HCT116 (cell line): ENCODE data around the gene MICU2. TPM values are rescaled to one million over a fixed set of nuclear protein-coding genes. Genes with fewer than 3 reads are reported as not detected.

ENCODE experiments used
- ATAC-seq: fragments of 200-7000 bp; cut with Tn5 transposase; 2 replicates; pipeline ENCODE4 v1.9.1; 2020; ENCODE audit warnings: mild to moderate bottlenecking, moderate library complexity
- BruUV-seq: library from RNA; stranded (reverse); fragments of 400-500 nt; replicated peaks from 2 replicates; lab custom pipeline; 2021; lab: Mats Ljungman, UMichigan
- CTCF ChIA-PET: fragments of 300-600 bp; sonication (Branson Sonifier 250); formaldehyde crosslinking; loops from one replicate; lab custom pipeline; 2021; ENCODE audit warnings: antibody characterized with exemption; lab: Charles Lee
- POLR2A ChIA-PET: fragments of 300-600, 350-600 bp; sonication (Branson Sonifier 250); formaldehyde crosslinking; loops from one replicate; lab custom pipeline; 2021; ENCODE audit warnings: antibody characterized with exemption; lab: Charles Lee
- RAD21 ChIA-PET, 2 experiments: fragments of 300-600 bp; sonication (Branson Sonifier 250); formaldehyde crosslinking; loops; one replicate each; lab custom pipeline; 2023; ENCODE audit warnings: low total read pairs in 2 of 2; ENCODE audit not compliant: uncharacterized antibody in 2 of 2, unreplicated experiment in 2 of 2, low non-redundant PET in 1 of 2; lab: Charles Lee
- DNase-seq: peaks from one replicate; pipeline ENCODE4 v3.0.0-alpha.2; 2010; ENCODE audit warnings: low read depth, low spot score
- H2AFZ ChIP-seq: fragments of 200-600 bp; shearing (Covaris generic), sonication (generic); 2 replicates; pipeline ENCODE4 v1.6.1; 2017; ENCODE audit warnings: low read depth, mixed run types, mixed read lengths, antibody characterized with exemption, low read length; ENCODE audit not compliant: poor library complexity, severe bottlenecking
- H3K27ac ChIP-seq: 2 replicates; pipeline ENCODE4 v1.5.1; 2012; ENCODE audit warnings: low read depth, low read length
- H3K27me3 ChIP-seq: fragments of 200-600 bp; sonication (generic); 2 replicates; pipeline ENCODE4 v1.6.1; 2016; ENCODE audit warnings: mixed run types, low read length, mixed read lengths; ENCODE audit not compliant: insufficient read depth
- H3K36me3 ChIP-seq, 2 experiments: fragments of 200-500 bp in 1 of 2; fragments of 200-600 bp in 1 of 2; sonication (Bioruptor generic) in 1 of 2; sonication (generic) in 1 of 2; 2 replicates each; pipeline versions ENCODE4 v1.5.1 to v1.6.1; 2014 to 2016; ENCODE audit warnings: low read length in 2 of 2, inconsistent platforms in 1 of 2, mixed read lengths in 1 of 2, mixed run types in 1 of 2; ENCODE audit not compliant: insufficient read depth in 2 of 2, control insufficient read depth in 1 of 2
- H3K4me1 ChIP-seq, 2 experiments: fragments of 200-600 bp in 1 of 2; sonication (generic) in 1 of 2; 2 replicates each; pipeline versions ENCODE4 v1.5.1 to v1.6.1; 2012 to 2017; ENCODE audit warnings: low read length in 2 of 2, inconsistent platforms in 1 of 2, mild to moderate bottlenecking in 1 of 2, mixed read lengths in 1 of 2, mixed run types in 1 of 2, moderate library complexity in 1 of 2; ENCODE audit not compliant: insufficient read depth in 2 of 2, control insufficient read depth in 1 of 2
- H3K4me2 ChIP-seq: fragments of 200-600 bp; sonication (generic); 2 replicates; pipeline ENCODE4 v1.6.1; 2017; ENCODE audit warnings: mixed run types, low read length, mixed read lengths
- H3K4me3 ChIP-seq, 2 experiments: fragments of 200-600 bp in 1 of 2; sonication (generic) in 1 of 2; replicated peaks in 1 of 2; 2 replicates each; pipeline ENCODE4 v1.5.1; 2011 to 2016; ENCODE audit warnings: low read length in 2 of 2, control low read depth in 1 of 2, low read depth in 1 of 2, mild to moderate bottlenecking in 1 of 2, mixed read lengths in 1 of 2, mixed run types in 1 of 2
- H3K79me2 ChIP-seq: fragments of 200-600 bp; sonication (generic); 2 replicates; pipeline ENCODE4 v1.6.1; 2017; ENCODE audit warnings: mild to moderate bottlenecking, mixed run types, low read length, moderate library complexity, mixed read lengths; ENCODE audit not compliant: insufficient read depth
- H3K9ac ChIP-seq: fragments of 200-600 bp; sonication (generic); 2 replicates; pipeline ENCODE4 v1.6.1; 2016; ENCODE audit warnings: low read length, mixed read lengths
- H3K9me2 ChIP-seq: fragments of 200-600 bp; sonication (generic), shearing (Covaris generic); 2 replicates; pipeline ENCODE4 v1.6.1; 2017; ENCODE audit warnings: mixed run types, mild to moderate bottlenecking, moderate library complexity; ENCODE audit not compliant: insufficient read depth
- H3K9me3 ChIP-seq, 2 experiments: fragments of 200-500 bp in 1 of 2; fragments of 200-600 bp in 1 of 2; sonication (Bioruptor generic) in 1 of 2; sonication (generic) in 1 of 2; 2 replicates each; pipeline ENCODE4 v1.6.1; 2014 to 2017; ENCODE audit warnings: low read length in 2 of 2, mixed read lengths in 2 of 2, inconsistent platforms in 1 of 2, low read depth in 1 of 2, mild to moderate bottlenecking in 1 of 2, mixed run types in 1 of 2, moderate library complexity in 1 of 2; ENCODE audit not compliant: control insufficient read depth in 1 of 2, insufficient read depth in 1 of 2
- H4K20me1 ChIP-seq: fragments of 200-600 bp; sonication (generic), shearing (Covaris generic); 2 replicates; pipeline ENCODE4 v1.6.1; 2017; ENCODE audit warnings: mixed run types, mild to moderate bottlenecking, moderate library complexity; ENCODE audit not compliant: insufficient read depth
- CBX3 ChIP-seq: IDR thresholded peaks from 2 replicates; pipeline ENCODE4 v1.6.1; 2012; ENCODE audit warnings: low read depth
- CEBPB ChIP-seq: IDR thresholded peaks from 2 replicates; pipeline ENCODE4 v1.6.1; 2012; ENCODE audit warnings: low read depth
- ELF1 ChIP-seq: IDR thresholded peaks from 2 replicates; pipeline ENCODE4 v1.6.1; 2012; ENCODE audit warnings: low read depth, borderline replicate concordance
- EZH2 ChIP-seq: fragments of 200-600 bp; sonication (generic); IDR thresholded peaks from 2 replicates; pipeline ENCODE4 v1.6.1; 2017; ENCODE audit warnings: antibody characterized with exemption, mixed run types
- POLR2A ChIP-seq: IDR thresholded peaks from 2 replicates; pipeline ENCODE4 v1.7.0; 2011; ENCODE audit warnings: borderline replicate concordance; ENCODE audit not compliant: insufficient read depth, insufficient read length; ENCODE audit errors: extremely low read depth
- POLR2AphosphoS5 ChIP-seq: IDR thresholded peaks from 2 replicates; pipeline ENCODE4 v1.6.1; 2011; ENCODE audit warnings: mild to moderate bottlenecking, low read depth, low read length, moderate library complexity
- RAD21 ChIP-seq: IDR thresholded peaks from 2 replicates; pipeline ENCODE4 v1.6.1; 2012; ENCODE audit warnings: low read depth, mild to moderate bottlenecking
- SIN3A ChIP-seq: IDR thresholded peaks from 2 replicates; pipeline ENCODE4 v1.6.1; 2012; ENCODE audit warnings: low read depth
- SP1 ChIP-seq: IDR thresholded peaks from 2 replicates; pipeline ENCODE4 v1.6.1; 2012; ENCODE audit warnings: low read depth
- SRF ChIP-seq: IDR thresholded peaks from 2 replicates; pipeline ENCODE4 v1.6.1; 2012; ENCODE audit warnings: low read depth
- TCF7L2 ChIP-seq: IDR thresholded peaks from 2 replicates; pipeline ENCODE4 v1.7.0; 2011; ENCODE audit warnings: borderline replicate concordance, inconsistent platforms; ENCODE audit not compliant: insufficient read depth, insufficient read length; ENCODE audit errors: extremely low read depth
- YY1 ChIP-seq: IDR thresholded peaks from 2 replicates; pipeline ENCODE4 v1.6.1; 2011; ENCODE audit warnings: low read length, low read depth, moderate library complexity, mild to moderate bottlenecking; ENCODE audit not compliant: insufficient replicate concordance; ENCODE audit errors: extremely low read depth
- ZFX ChIP-seq: fragments of 450-650 bp; IDR thresholded peaks from 2 replicates; pipeline ENCODE4 v1.6.1; 2017
- ZNF274 ChIP-seq: fragments of 200-500 bp; sonication (Bioruptor generic); IDR thresholded peaks from 2 replicates; pipeline ENCODE4 v1.6.1; 2014; ENCODE audit warnings: mild to moderate bottlenecking, low read depth, low read length, inconsistent platforms
- intact Hi-C: fragments of 100-400 bp; cut with micrococcal nuclease; formaldehyde crosslinking; loops from 2 replicates; pipeline ENCODE4 v1.10.0; 2022
- total RNA-seq: library from RNA; stranded (reverse); gene quantifications from one replicate; pipeline ENCODE4 v1.2.1, GENCODE V29; 2021; ENCODE audit not compliant: unreplicated experiment
- TF ChIP-seq, protein P1 (sequence below), 3 experiments: fragments of 200-600 bp in 1 of 3; sonication (generic) in 1 of 3; IDR thresholded peaks in 2 of 3; conservative IDR thresholded peaks in 1 of 3; 2 replicates each; pipeline ENCODE4 v1.5.1; 2012 to 2017; ENCODE audit warnings: low read depth in 2 of 3, low read length in 2 of 3, antibody characterized with exemption in 1 of 3, borderline replicate concordance in 1 of 3, control low read depth in 1 of 3, mild to moderate bottlenecking in 1 of 3, mixed read lengths in 1 of 3, mixed run types in 1 of 3, moderate library complexity in 1 of 3; ENCODE audit not compliant: insufficient read depth in 1 of 3
- TF ChIP-seq, protein P2 (sequence below): IDR thresholded peaks from 2 replicates; pipeline ENCODE4 v1.6.1; 2012
- TF ChIP-seq, protein P3 (sequence below): IDR thresholded peaks from 2 replicates; pipeline ENCODE4 v1.6.1; 2012; ENCODE audit warnings: low read depth

The MICU2 gene
- total RNA-seq, 1 experiment from 2014 or later: 41.0 TPM

DNA sequence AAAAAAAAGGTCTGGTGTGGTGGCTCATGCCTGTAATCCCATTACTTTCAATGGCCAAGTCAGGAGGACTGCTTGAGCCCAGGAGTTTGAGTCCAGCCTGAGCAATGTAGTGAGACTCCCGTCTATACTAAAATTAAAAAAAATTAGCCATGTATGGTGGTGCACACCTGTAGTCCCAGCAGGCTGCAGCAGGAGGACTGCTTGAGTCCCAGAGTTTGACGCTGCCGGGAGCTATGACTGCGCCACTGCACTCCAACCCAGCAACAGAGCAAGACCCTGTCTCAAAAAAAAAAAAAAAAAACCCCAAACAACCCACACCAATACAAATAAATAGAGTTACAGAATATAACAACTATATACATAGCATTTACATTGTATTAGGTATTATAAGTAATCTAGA is 65.7 kb downstream of the MICU2 start:
- H4K20me1 ChIP-seq: no peaks in the 10 kb centered on the region
- CTCF ChIA-PET: no interaction called here
- RAD21 ChIA-PET: no interaction called here
- no peak overlapping the region for H3K4me3 ChIP-seq
- H3K36me3 ChIP-seq: no peaks in the 10 kb centered on the region; a peak in 2 of 4 replicates
- H2AFZ ChIP-seq: no peak overlapping the region
- H3K9me3 ChIP-seq: no peaks in the 10 kb centered on the region
- H3K79me2 ChIP-seq: peaks cover 7% of the 10 kb centered on the region
- H3K9ac ChIP-seq: no peak overlapping the region
- ATAC-seq (no peak), DNase-seq (no peak)
- TF ChIP-seq TCF7L2 (no peak), SP1 (no peak), ZFX (no peak), POLR2AphosphoS5 (no peak), CBX3 (no peak), ZNF274 (no peak), YY1 (no peak), SIN3A (no peak), SRF (no peak), RAD21 (no peak), POLR2A (no peak), ELF1 (no peak), EZH2 (no peak), CEBPB (no peak)
- TF ChIP-seq, protein P1, sequence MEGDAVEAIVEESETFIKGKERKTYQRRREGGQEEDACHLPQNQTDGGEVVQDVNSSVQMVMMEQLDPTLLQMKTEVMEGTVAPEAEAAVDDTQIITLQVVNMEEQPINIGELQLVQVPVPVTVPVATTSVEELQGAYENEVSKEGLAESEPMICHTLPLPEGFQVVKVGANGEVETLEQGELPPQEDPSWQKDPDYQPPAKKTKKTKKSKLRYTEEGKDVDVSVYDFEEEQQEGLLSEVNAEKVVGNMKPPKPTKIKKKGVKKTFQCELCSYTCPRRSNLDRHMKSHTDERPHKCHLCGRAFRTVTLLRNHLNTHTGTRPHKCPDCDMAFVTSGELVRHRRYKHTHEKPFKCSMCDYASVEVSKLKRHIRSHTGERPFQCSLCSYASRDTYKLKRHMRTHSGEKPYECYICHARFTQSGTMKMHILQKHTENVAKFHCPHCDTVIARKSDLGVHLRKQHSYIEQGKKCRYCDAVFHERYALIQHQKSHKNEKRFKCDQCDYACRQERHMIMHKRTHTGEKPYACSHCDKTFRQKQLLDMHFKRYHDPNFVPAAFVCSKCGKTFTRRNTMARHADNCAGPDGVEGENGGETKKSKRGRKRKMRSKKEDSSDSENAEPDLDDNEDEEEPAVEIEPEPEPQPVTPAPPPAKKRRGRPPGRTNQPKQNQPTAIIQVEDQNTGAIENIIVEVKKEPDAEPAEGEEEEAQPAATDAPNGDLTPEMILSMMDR (IDR thresholded peaks at IDR 0.05 in 2 of 3, conservative IDR thresholded peaks at IDR 0.05 in 1 of 3; ENCODE audit: borderline replicate concordance in 1 of 3, insufficient read depth in 1 of 3, low read depth in 2 of 3, low read length in 2 of 3): no peak
- TF ChIP-seq, protein P2, sequence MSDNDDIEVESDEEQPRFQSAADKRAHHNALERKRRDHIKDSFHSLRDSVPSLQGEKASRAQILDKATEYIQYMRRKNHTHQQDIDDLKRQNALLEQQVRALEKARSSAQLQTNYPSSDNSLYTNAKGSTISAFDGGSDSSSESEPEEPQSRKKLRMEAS: no peak
- TF ChIP-seq, protein P3, sequence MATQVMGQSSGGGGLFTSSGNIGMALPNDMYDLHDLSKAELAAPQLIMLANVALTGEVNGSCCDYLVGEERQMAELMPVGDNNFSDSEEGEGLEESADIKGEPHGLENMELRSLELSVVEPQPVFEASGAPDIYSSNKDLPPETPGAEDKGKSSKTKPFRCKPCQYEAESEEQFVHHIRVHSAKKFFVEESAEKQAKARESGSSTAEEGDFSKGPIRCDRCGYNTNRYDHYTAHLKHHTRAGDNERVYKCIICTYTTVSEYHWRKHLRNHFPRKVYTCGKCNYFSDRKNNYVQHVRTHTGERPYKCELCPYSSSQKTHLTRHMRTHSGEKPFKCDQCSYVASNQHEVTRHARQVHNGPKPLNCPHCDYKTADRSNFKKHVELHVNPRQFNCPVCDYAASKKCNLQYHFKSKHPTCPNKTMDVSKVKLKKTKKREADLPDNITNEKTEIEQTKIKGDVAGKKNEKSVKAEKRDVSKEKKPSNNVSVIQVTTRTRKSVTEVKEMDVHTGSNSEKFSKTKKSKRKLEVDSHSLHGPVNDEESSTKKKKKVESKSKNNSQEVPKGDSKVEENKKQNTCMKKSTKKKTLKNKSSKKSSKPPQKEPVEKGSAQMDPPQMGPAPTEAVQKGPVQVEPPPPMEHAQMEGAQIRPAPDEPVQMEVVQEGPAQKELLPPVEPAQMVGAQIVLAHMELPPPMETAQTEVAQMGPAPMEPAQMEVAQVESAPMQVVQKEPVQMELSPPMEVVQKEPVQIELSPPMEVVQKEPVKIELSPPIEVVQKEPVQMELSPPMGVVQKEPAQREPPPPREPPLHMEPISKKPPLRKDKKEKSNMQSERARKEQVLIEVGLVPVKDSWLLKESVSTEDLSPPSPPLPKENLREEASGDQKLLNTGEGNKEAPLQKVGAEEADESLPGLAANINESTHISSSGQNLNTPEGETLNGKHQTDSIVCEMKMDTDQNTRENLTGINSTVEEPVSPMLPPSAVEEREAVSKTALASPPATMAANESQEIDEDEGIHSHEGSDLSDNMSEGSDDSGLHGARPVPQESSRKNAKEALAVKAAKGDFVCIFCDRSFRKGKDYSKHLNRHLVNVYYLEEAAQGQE: no peak
- peaks cover 12 to 20% of the 10 kb centered on the region in 2 experiments for H3K4me1 ChIP-seq
- no peak overlapping the region for H3K4me2 ChIP-seq
- H3K27me3 ChIP-seq: no peaks in the 10 kb centered on the region
- H3K27ac ChIP-seq: no peak overlapping the region
- intact Hi-C loops: no loop called here
- no TSS peak for BruUV-seq
- POLR2A ChIA-PET: no interaction called here
- no peaks in the 10 kb centered on the region for H3K9me2 ChIP-seq
